ENCODE measurements around the gene LMX1B.

The LMX1B gene

DNA sequence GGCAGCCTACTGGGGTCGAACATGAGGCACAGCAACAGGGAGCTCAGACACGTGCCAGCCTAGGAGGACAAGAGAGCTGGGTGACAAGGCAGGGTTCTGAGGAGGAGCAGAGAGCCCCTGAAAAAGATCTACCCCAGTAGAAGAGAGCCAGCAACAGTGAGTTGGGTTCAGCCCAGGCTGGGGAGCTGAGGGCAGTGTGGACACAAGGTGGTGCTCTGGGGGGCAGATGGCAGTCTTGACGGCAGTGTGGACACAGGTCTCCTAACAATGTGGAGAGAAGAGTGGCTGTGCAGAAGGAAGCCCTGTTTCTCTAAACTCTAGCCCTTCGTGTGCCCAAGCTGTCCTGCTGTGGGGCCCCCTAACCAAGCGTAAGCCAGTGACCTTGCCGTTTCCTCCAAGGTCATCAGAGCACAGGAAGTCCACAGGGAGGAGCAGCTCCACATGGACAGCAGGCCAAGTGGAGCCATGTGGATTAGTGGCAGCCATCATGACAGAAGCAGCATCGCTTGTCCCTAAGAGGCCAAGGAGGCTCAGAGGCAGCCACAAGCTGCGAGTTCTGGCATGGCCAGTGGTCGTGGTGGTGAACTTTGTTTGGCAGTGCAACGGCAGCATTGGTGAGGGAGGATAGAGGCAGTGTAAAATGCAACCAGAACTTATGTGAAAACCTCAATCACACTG, 25.1 kb upstream of the LMX1B start:
- TF ChIP-seq, protein P1, sequence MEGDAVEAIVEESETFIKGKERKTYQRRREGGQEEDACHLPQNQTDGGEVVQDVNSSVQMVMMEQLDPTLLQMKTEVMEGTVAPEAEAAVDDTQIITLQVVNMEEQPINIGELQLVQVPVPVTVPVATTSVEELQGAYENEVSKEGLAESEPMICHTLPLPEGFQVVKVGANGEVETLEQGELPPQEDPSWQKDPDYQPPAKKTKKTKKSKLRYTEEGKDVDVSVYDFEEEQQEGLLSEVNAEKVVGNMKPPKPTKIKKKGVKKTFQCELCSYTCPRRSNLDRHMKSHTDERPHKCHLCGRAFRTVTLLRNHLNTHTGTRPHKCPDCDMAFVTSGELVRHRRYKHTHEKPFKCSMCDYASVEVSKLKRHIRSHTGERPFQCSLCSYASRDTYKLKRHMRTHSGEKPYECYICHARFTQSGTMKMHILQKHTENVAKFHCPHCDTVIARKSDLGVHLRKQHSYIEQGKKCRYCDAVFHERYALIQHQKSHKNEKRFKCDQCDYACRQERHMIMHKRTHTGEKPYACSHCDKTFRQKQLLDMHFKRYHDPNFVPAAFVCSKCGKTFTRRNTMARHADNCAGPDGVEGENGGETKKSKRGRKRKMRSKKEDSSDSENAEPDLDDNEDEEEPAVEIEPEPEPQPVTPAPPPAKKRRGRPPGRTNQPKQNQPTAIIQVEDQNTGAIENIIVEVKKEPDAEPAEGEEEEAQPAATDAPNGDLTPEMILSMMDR (IDR thresholded peaks at IDR 0.05): no peak
- no peak for TF ChIP-seq ZFX (IDR thresholded peaks at IDR 0.05; ENCODE audit: borderline replicate concordance)
- no peak overlapping the region for H3K27ac ChIP-seq

DNA sequence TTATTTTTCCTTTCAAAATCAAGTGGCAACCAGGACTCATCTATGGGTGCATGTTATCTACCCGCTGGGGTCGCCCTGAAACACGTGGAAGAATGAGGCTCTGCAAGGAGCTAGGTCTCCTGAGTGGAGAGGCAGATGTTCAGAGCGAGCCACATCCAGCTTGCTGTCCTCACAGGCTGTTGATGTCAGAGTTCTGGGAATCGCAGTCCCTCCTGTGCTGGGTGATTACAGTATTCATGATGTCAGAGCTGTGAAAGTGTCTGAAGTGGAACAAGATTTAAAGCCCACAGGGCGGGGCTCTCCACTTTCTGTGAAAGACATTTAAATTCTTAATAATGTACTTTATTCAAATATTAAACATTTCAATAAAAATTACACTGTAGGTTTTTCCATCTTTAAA, 24.4 kb upstream of the LMX1B start:
- no peak overlapping the region for H3K27ac ChIP-seq
- TF ChIP-seq ZFX (IDR thresholded peaks at IDR 0.05; ENCODE audit: borderline replicate concordance): no peak
- TF ChIP-seq, protein P1 (IDR thresholded peaks at IDR 0.05): no peak

DNA sequence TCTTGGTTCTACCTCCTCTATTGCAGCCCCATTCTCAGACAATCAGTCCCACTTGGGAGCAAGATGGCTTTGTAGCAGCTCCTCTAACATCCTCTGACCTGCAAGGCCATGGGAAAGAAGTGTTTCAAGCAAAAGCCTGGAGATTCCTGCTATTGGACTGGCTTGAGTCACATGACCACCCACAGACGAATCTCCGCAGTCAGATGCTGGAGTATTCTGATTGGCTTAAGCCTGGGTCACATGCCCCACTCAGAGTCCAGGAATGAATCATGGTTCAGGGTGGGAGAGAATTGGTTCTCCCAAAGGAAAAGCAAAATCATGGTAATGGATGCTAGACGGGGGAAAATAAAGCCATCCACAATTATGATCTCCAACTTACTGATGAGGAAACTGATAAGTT, 22.6 kb upstream of the LMX1B start:
- H3K27ac ChIP-seq: no peak overlapping the region
- TF ChIP-seq, protein P1 (IDR thresholded peaks at IDR 0.05): no peak
- TF ChIP-seq ZFX (IDR thresholded peaks at IDR 0.05; ENCODE audit: borderline replicate concordance): no peak

DNA sequence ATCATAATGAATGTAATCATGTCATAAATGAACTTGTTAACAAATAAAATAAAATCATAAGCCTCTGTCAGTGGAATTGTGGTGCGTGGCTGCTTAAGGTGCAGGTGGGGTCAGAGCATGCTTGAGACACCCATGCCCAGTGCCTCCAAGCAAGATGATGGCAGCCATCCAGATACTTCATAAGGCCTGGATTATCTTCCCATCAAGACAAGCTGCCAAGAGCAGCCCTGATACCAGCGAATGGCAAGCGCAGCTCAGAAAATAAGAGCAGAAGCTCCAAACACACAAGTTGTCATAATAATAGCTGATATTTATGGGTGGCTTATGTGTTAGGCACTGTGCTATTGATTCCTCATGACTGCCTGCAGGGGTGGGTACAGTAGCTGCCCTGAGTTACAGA, 21.8 kb upstream of the LMX1B start:
- H3K27ac ChIP-seq: no peak overlapping the region
- TF ChIP-seq, protein P1 (IDR thresholded peaks at IDR 0.05): no peak
- TF ChIP-seq ZFX (IDR thresholded peaks at IDR 0.05; ENCODE audit: borderline replicate concordance): no peak

DNA sequence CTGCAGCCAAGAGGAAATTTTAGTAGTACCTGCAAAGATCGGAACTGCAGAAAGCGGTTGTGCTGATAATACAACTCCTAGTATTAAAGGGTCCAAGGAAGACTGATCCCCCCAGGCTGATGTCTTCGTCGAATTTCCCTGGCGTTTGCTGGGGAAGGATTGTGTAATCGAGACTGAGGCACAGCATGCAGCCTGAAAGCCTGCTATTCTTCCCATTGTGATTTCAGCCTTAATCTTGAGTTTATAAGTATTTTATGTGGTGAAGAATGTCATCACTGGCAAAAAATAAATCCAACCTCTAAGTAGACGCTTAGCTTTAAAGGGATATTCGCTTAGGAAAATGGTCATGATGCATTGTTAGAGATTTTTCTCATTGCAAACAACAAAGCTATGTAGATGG, 21.3 kb upstream of the LMX1B start:
- TF ChIP-seq, protein P1 (IDR thresholded peaks at IDR 0.05): no peak
- TF ChIP-seq ZFX (IDR thresholded peaks at IDR 0.05; ENCODE audit: borderline replicate concordance): no peak
- no peak overlapping the region for H3K27ac ChIP-seq

DNA sequence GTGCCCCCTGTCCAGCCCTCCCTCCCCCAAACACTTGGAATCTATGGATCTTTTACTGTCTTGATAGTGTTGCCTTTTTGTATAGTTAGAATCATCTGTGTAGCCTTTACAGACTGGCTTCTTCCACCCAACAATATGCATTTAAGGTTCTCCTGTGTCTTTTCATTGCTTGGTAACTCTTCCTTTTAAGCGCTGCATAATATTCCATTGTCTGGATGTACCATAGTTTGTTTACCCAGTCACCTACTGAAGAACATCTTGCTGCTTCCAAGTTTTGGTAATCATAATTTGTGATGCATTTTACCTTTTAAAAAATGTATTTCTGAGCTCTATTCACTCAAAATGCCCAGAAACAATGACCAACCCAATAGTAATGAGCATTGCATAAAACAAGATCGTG, 17.7 kb upstream of the LMX1B start:
- TF ChIP-seq ZFX (IDR thresholded peaks at IDR 0.05; ENCODE audit: borderline replicate concordance): no peak
- TF ChIP-seq, protein P1 (IDR thresholded peaks at IDR 0.05): no peak
- H3K27ac ChIP-seq: no peak overlapping the region

DNA sequence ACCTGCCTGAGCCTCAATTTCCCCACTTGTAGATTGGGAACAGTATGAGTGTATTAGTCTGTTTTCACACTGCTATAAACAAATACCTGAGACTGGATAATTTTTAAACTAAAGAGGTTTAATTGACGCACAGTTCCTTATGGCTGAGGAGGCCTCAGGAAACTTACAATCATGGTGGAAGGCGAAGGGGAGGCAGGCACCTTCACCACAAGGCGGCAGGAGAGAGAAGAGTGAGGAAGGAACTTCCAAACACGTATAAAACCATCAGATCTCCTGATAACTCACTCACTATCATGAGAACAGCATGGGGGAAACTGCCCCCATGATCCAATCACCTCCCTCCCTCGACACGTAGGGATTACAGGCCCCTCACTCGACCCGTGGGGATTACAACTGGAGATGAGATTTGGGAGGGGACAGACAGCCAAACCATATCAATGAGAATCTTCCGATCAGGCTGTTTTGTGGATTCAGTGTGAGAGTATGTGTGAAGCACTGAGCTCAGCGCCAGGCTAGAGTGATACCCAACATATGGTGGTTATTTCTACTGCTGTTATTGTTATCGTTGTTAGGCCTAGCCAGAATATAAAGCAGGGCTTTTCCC, 14.6 kb upstream of the LMX1B start:
- TF ChIP-seq, protein P1 (IDR thresholded peaks at IDR 0.05): peak; percentile 56
- no peak for TF ChIP-seq ZFX (IDR thresholded peaks at IDR 0.05; ENCODE audit: borderline replicate concordance)

More for the DNA sequence above, 14.6 kb upstream of the LMX1B start:
- H3K27ac ChIP-seq: no peak overlapping the region
